Smooth muscle cell (in vitro differentiated cells): ENCODE measurements around the gene APOBEC3G. TPM values are rescaled to one million over a fixed set of nuclear protein-coding genes. Genes with fewer than 3 reads are reported as not detected.

Experiments
- DNase-seq: peaks from one replicate; lab custom pipeline; 2025; ENCODE audit not compliant: unreplicated experiment; lab: John Stamatoyannopoulos, UW
- H2AFZ ChIP-seq: fragments of 200-600 bp; sonication (generic); 2 replicates; pipeline ENCODE4 v1.6.0; 2016; ENCODE audit warnings: antibody characterized with exemption, low read depth, mild to moderate bottlenecking
- H3F3A ChIP-seq: fragments of 200-600 bp; sonication (generic); 2 replicates; pipeline ENCODE4 v1.6.0; 2017; ENCODE audit warnings: antibody characterized with exemption, low read depth
- H3K27ac ChIP-seq: fragments of 200-600 bp; sonication (generic); 2 replicates; pipeline ENCODE4 v1.5.1; 2016; ENCODE audit warnings: low read depth, mild to moderate bottlenecking
- H3K27me3 ChIP-seq: fragments of 200-600 bp; sonication (generic); 2 replicates; pipeline ENCODE4 v1.6.1; 2016; ENCODE audit warnings: low read depth, mild to moderate bottlenecking
- H3K36me3 ChIP-seq: fragments of 200-600 bp; sonication (generic); 2 replicates; pipeline ENCODE4 v1.5.1; 2016; ENCODE audit warnings: low read depth
- H3K4me1 ChIP-seq: fragments of 200-600 bp; sonication (generic); 2 replicates; pipeline ENCODE4 v1.5.1; 2016; ENCODE audit warnings: low read depth
- H3K4me2 ChIP-seq: fragments of 200-600 bp; sonication (generic); 2 replicates; pipeline ENCODE4 v1.6.0; 2016; ENCODE audit warnings: mild to moderate bottlenecking
- H3K4me3 ChIP-seq: fragments of 200-600 bp; sonication (generic); 2 replicates; pipeline ENCODE4 v1.5.1; 2016; ENCODE audit warnings: mild to moderate bottlenecking
- H3K79me2 ChIP-seq: fragments of 200-600 bp; sonication (generic); 2 replicates; pipeline ENCODE4 v1.6.0; 2016; ENCODE audit warnings: low read depth, mild to moderate bottlenecking
- H3K9ac ChIP-seq: fragments of 200-600 bp; sonication (generic); 2 replicates; pipeline ENCODE4 v1.6.0; 2016; ENCODE audit warnings: low read depth
- H3K9me3 ChIP-seq: fragments of 200-600 bp; sonication (generic); replicated peaks from 2 replicates; pipeline ENCODE4 v1.5.1; 2016; ENCODE audit warnings: low read depth
- H4K20me1 ChIP-seq: fragments of 200-600 bp; sonication (generic); 2 replicates; pipeline ENCODE4 v1.6.0; 2016; ENCODE audit warnings: low read depth
- WGBS: methylation state at CpG from one replicate; pipeline ENCODE4 v1.1.7; 2016; ENCODE audit warnings: low lambda C conversion rate; 5-methylcytosine and 5-hydroxymethylcytosine counted together
- polyA plus RNA-seq: library from polyadenylated mRNA; unstranded; fragments of >200 nt; fragmentation: Nextera tagmentation; extraction: Ambion mirVana; gene quantifications from 2 replicates; pipeline ENCODE4 v1.2.1, GENCODE V29; 2016
- small RNA-seq: library from RNA; depleted of rRNA; stranded (forward); fragments of <200 nt; gene quantifications from one replicate; pipeline ENCODE3, GENCODE V24; 2014
- total RNA-seq: library from RNA; depleted of rRNA; stranded (reverse); fragments of >200 nt; gene quantifications from 2 replicates; pipeline ENCODE4 v1.2.3, GENCODE V29; 2014
- TF ChIP-seq, protein P1 (sequence below): fragments of 200-600 bp; sonication (generic); IDR thresholded peaks from 2 replicates; pipeline ENCODE4 v1.5.1; 2017; ENCODE audit warnings: borderline replicate concordance, mild to moderate bottlenecking, antibody characterized with exemption; ENCODE audit not compliant: insufficient read depth, poor library complexity, severe bottlenecking

Gene APOBEC3G
- total and polyA plus RNA-seq, 2 experiments from 2014 or later: 2.9 to 10.3 TPM

DNA sequence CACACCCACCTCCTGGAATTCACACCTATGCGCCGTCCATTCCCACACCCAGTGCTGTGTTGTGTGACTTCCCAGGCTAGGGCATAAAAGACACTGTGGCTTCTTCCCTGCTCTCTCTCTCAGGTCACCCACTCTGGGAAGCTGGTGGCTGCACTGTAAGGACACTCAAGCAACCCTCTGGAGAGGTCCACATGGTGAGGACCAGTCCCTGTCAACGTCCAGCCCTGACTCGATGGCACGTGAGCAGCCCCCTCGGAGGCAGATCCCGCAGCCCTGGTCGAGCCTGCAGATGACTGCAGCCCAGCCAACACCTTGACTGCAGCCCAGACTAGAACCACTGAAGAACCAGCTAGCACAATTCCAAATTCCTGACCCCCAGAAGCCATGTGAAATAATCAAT lies 59.2 kb downstream of the APOBEC3G start:
- Histone ChIP-seq H3K4me2 (no peak overlapping the region), H3K79me2 (no peaks in the 10 kb centered on the region), H4K20me1 (no peaks in the 10 kb centered on the region), H3K27ac (no peak overlapping the region), H3K9me3 (no peaks in the 10 kb centered on the region), H3K9ac (no peak overlapping the region), H2AFZ (no peak overlapping the region), H3K27me3 (no peaks in the 10 kb centered on the region), H3K36me3 (no peaks in the 10 kb centered on the region), H3K4me3 (no peak overlapping the region), H3F3A (no peaks in the 10 kb centered on the region), H3K4me1 (peaks cover 4% of the 10 kb centered on the region)
- DNase-seq: no peak
- TF ChIP-seq, protein P1, sequence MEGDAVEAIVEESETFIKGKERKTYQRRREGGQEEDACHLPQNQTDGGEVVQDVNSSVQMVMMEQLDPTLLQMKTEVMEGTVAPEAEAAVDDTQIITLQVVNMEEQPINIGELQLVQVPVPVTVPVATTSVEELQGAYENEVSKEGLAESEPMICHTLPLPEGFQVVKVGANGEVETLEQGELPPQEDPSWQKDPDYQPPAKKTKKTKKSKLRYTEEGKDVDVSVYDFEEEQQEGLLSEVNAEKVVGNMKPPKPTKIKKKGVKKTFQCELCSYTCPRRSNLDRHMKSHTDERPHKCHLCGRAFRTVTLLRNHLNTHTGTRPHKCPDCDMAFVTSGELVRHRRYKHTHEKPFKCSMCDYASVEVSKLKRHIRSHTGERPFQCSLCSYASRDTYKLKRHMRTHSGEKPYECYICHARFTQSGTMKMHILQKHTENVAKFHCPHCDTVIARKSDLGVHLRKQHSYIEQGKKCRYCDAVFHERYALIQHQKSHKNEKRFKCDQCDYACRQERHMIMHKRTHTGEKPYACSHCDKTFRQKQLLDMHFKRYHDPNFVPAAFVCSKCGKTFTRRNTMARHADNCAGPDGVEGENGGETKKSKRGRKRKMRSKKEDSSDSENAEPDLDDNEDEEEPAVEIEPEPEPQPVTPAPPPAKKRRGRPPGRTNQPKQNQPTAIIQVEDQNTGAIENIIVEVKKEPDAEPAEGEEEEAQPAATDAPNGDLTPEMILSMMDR: no peak
- WGBS: 88% methylated on average over 8 of the region's 8 CpGs

Small RNA genes lying within 50 kb of the gene (small RNA-seq; reads per million reads assigned to genes)
- gene AL022318.2 (not detected), gene COX5BP7 (not detected)

Other genes with a start within 250 kb of the APOBEC3G start
- 1.3 and 2.0 TPM in 2 replicates for gene NPTXR, start 233.2 kb upstream of the APOBEC3G start, total RNA-seq
- 3.2 and 3.9 TPM in 2 replicates for gene NPTXR, start 233.2 kb upstream of the APOBEC3G start, polyA plus RNA-seq
- gene CBX6, start 205.1 kb upstream of the APOBEC3G start, total RNA-seq: 11.6 and 13.5 TPM in 2 replicates
- gene CBX6, start 205.1 kb upstream of the APOBEC3G start, polyA plus RNA-seq: 23.9 and 27.4 TPM in 2 replicates
- 0.18 and 0.94 TPM in 2 replicates for gene APOBEC3A, start 119.7 kb upstream of the APOBEC3G start, total RNA-seq
- gene APOBEC3A, start 119.7 kb upstream of the APOBEC3G start, polyA plus RNA-seq: not detected in 2 replicates
- 0.22 and 0.58 TPM in 2 replicates for gene APOBEC3B, start 94.9 kb upstream of the APOBEC3G start, total RNA-seq
- 4.9 and 5.6 TPM in 2 replicates for gene APOBEC3B, start 94.9 kb upstream of the APOBEC3G start, polyA plus RNA-seq
- 3.9 and 5.3 TPM in 2 replicates for gene APOBEC3C, start 63.0 kb upstream of the APOBEC3G start, total RNA-seq
- 38.0 and 62.7 TPM in 2 replicates for gene APOBEC3C, start 63.0 kb upstream of the APOBEC3G start, polyA plus RNA-seq
- gene APOBEC3D, start 56.1 kb upstream of the APOBEC3G start, total RNA-seq: 0.18 and 2.3 TPM in 2 replicates
- 0.51 and 1.9 TPM in 2 replicates for gene APOBEC3D, start 56.1 kb upstream of the APOBEC3G start, polyA plus RNA-seq
- 0.04 and 1.3 TPM in 2 replicates for gene APOBEC3F, start 36.4 kb upstream of the APOBEC3G start, total RNA-seq
- gene APOBEC3F, start 36.4 kb upstream of the APOBEC3G start, polyA plus RNA-seq: 7.7 and 8.2 TPM in 2 replicates
- gene APOBEC3H, start 20.0 kb downstream of the APOBEC3G start, total RNA-seq: 0.31 TPM in 1 of 2 replicates, not detected in the other
- gene APOBEC3H, start 20.0 kb downstream of the APOBEC3G start, polyA plus RNA-seq: 0.57 and 1.5 TPM in 2 replicates
- gene CBX7, start 75.4 kb downstream of the APOBEC3G start, total RNA-seq: 0.40 and 4.8 TPM in 2 replicates
- 1.7 and 2.2 TPM in 2 replicates for gene CBX7, start 75.4 kb downstream of the APOBEC3G start, polyA plus RNA-seq
- 1.9 and 2.1 TPM in 2 replicates for gene PDGFB, start 167.7 kb downstream of the APOBEC3G start, total RNA-seq
- gene PDGFB, start 167.7 kb downstream of the APOBEC3G start, polyA plus RNA-seq: 0.31 and 3.0 TPM in 2 replicates
- 1,022 and 1,136 TPM in 2 replicates for gene RPL3, start 242.3 kb downstream of the APOBEC3G start, total RNA-seq
- 717 and 749 TPM in 2 replicates for gene RPL3, start 242.3 kb downstream of the APOBEC3G start, polyA plus RNA-seq